ENCODE data around the gene TAAR9.
A peak's percentile ranks its signal among the peaks of the same experiment; 100 is the strongest.
"Not testable (repeated sequence)": the region's sequence is repeated elsewhere in the genome, so short reads cannot be mapped to it uniquely, and the experiment has no call there.

Gene TAAR9

DNA sequence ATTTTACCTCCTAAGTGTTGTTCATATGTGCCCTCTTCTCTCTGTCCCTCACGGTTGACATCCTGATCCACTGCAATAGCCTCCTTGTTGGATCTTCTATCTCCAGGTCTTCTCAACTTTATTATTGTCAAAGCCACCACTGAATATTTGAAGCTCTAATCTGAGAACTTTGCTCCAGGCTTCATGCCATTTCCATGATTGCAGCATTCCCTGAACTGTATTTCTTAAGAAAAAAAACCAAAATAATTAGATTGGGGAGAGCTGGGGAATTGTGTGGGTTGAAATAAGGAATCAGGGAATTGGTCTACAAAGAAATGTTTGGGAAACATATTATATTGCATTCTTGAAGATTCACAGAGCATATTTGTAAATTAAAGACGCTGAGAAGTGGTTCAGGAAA, 22.7 kb upstream of the TAAR9 start:
- DNase-seq (ENCODE audit: low read depth) = no peak

DNA sequence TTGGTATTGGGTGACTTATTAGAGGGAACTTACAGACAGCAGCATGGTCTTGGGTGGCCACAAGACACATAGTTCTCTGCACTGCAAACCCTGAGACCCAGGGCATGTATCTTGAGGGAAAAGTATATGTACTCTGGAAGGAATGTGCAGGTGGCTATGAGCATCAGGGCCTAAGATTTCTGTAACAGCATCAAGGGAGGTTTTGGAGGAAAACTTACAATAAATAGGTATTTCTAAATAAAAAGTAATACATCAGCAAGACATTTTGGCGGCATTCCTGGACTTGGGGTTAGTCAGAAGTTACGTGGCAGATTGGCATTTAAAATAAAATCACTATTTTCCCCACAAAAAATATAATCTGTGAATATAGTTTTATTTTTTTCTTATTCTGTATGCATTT, 17.1 kb upstream of the TAAR9 start:
- DNase-seq (ENCODE audit: low read depth) = no peak

DNA sequence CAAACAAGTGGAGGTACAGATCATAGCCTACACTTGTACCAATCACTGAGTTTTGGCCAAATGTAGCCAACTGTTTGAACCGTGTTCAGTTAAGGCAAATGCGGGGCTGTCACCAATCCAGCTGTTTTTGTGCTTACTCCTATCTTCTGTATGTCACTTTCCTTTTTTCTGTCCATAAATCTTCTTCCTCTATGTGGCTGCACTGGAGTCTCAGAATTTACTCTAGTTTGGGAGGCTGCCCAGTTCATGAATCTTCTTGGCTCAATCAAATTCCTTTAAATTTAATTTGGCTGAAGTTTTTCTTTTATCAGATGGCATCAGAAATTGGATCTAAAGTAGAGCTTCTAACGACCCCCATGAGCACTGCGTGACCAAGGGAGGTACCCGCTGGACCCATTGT, 13.4 kb upstream of the TAAR9 start:
- DNase-seq (ENCODE audit: low read depth) = no peak

GRCh38 chr6:132525866-132526265, 12.2 kb upstream of the TAAR9 start:
- DNase-seq (ENCODE audit: low read depth) = no peak

- DNase-seq (ENCODE audit: low read depth) = no peak
These were observed 11.6 kb upstream of the TAAR9 start for GRCh38 chr6:132526461-132526860.

GRCh38 chr6:132527791-132528190, 10.3 kb upstream of the TAAR9 start:
- DNase-seq (ENCODE audit: low read depth) = no peak

DNA sequence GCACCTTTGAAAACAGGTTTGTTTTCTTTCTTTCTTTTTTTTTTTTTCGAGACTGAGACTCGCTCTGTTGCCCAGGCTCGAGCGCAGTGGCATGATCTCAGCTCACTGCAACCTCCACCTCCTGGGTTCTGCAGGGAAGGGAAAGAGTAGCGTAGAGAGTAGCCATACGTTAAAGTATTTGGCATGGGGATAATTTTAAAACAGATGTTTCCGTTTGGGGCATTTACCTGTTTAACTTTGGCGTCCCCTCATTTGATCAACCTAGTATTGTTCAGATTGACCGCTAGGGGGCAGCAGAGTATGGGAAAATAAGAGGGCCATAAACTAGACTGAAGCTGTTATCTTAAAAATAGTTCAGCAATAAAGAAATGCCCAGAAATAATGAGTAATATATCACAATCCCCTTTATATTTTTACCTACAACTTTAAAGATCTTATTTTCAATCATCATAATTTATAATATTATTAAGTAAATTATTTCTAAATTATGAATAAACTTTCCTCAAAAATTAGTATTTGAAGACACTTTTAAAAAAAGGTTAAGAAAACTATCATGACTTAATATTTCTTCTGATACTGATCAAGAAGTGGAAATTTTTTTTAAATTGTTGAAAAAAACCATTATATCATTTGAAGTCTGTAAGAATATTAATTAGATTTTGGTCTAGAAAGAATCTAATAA, 7.6 kb upstream of the TAAR9 start:
- DNase-seq (ENCODE audit: low read depth) = peak; percentile 37

DNA sequence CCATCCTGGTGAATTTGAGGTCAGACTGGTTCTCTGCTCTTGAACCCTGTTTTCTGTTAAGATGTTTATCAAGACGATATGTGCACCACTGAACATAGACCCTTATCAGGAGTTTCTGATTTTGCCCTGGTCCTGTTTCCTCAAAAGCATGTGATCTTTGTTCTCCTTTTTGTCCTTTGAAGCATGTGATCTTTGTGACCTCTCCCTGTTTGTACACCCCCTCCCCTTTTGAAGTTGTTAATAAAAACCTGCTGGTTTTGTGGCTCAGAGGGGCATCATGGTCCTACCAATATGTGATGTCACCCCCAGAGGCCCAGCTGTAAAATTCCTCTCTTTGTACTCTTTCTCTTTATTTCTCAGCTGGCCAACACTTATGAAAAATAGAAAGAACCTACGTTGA, 3.5 kb upstream of the TAAR9 start:
- DNase-seq (ENCODE audit: low read depth) = not testable (repeated sequence)

GRCh38 chr6:132537145-132537544, 932 bp upstream of the TAAR9 start:
- no peak for DNase-seq (ENCODE audit: low read depth)

- DNase-seq (ENCODE audit: low read depth) = no peak
These were observed 6.7 kb downstream of the TAAR9 start for GRCh38 chr6:132544826-132545225.

DNA sequence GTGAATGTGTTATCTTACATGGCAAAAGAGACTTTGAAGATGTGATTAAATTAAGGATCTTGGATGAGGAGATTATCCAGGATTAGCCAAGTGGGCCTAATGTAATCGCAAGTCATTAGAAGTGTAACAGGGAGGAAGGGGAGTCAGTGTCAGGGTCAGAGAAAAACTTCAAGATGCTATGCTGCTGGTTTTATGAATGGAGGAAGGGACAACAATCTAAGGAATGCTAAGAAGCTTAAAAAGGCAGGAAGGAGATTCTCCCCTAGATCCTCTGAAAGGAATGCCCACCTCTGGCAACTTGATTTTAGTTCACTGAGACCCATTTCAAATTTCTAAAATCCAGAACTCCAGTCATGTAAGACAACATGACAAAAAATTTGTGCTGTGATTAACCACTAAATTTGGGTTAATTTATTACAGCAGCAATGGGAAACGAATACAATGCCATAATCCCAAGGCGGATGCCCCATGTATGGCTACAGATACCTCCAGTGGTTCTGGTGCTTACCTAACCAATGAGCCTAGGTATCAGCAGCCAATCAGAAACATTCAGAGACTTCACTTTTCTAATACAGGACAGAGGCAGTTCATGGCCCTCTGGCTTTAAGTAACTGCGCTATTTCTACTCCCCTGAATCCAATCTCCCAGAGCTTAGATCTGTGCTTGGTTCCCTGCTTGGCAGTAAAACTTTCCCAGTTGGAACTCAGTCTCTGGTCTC, 10.8 kb downstream of the TAAR9 start:
- DNase-seq (ENCODE audit: low read depth) = no peak

DNA sequence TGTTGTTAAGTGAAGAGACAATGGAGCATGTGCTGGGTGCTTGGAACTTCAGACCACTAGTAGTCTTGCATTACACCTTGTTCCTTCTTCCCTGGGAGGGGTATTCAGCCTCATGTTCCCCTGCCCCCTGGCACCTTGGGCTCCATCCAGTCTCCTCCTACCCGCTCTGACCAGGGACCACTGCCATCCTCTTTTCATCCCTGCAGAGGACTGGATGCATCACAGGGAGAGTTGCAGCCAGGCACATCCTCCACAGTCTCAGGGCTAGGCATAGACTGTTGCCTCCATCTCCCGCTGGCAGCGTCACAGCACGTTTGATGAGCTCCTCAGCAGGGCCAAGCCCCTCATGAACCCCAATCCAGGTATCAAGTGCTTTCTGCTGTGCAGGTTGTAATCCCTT, 13.1 kb downstream of the TAAR9 start:
- no peak for DNase-seq (ENCODE audit: low read depth)

DNA sequence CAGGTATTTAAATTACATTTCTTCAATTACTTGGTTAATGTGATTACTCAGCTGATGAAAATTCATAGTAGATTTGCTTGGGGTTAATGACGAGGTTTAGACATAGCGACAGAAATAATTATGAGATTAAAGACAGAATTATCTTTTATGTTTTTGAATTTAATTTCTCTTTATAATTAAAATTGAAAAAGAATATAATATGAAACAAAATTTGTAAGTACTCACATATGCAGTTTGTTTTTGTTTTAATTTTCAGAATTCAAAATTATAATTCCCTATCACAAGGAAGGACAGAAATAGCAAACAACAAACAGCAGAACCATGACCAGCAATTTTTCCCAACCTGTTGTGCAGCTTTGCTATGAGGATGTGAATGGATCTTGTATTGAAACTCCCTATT, 14.3 kb downstream of the TAAR9 start, which contains the start of gene TAAR8:
Gene TAAR8, plus strand, starts transcription at position 301 of the 400 bp plus-strand sequence. Its CDS starts 21 bp downstream, at position 322.
- DNase-seq (ENCODE audit: low read depth) = no peak

DNA sequence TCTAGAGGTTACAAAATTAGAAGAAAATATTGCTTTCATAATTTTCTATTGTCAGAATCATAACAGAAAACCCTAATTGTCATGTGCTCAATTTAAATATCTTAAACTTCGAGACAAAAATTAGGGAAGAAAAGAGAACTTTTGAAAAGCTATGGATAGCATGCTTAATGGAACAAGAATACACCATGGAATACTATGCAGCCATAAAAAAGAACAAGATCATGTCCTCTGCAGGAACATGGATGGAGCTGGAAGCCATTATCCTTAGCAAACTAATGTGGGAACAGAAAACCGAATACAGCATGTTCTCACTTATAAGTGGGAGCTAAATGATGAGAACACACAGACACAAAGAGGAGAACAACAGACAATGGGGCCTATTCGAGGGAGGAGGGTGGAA, 22.0 kb downstream of the TAAR9 start:
- DNase-seq (ENCODE audit: low read depth) = not testable (repeated sequence)

DNA sequence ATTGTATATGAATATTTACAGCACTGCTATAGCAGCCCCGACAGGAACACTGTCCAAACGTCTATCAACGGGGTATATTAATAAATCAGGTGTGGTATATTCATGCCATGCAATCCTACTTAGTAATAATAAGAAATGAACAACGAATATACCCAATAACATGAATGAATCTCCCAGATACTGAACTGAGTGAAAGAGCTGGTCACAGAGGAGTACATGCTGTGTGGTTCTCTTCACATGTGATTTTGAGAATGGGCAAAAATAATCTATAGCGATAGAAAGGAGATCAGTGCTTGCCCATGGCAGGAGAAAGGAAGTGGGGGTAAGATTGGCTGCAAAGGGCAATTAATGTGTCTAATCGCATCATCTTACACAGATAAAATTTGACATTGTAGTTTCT, 28.3 kb downstream of the TAAR9 start:
- DNase-seq (ENCODE audit: low read depth) = no peak

GRCh38 chr6:132567566-132567965, 29.5 kb downstream of the TAAR9 start:
- no peak for DNase-seq (ENCODE audit: low read depth)

DNA sequence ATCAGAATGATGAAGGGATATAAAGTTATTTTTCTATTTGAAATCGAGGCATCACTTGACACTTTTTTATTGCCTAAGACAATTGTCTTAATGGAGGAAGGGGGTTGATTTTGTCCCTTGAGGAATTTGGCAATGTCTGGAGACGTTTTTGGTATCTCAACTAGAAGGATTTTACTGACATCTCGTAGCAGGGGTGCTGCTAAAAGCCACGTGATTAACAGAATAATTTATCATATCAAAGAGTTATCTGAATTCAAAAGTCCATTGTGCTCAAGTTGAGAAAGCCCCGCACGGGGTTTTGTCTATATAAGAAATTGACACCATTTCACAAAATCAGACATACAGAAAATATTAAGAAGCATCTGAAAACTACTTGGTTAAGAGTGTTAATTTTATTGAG, 30.5 kb downstream of the TAAR9 start:
- no peak for DNase-seq (ENCODE audit: low read depth)

- DNase-seq (ENCODE audit: low read depth) = no peak
These were observed 31.1 kb downstream of the TAAR9 start for GRCh38 chr6:132569170-132569569.

DNA sequence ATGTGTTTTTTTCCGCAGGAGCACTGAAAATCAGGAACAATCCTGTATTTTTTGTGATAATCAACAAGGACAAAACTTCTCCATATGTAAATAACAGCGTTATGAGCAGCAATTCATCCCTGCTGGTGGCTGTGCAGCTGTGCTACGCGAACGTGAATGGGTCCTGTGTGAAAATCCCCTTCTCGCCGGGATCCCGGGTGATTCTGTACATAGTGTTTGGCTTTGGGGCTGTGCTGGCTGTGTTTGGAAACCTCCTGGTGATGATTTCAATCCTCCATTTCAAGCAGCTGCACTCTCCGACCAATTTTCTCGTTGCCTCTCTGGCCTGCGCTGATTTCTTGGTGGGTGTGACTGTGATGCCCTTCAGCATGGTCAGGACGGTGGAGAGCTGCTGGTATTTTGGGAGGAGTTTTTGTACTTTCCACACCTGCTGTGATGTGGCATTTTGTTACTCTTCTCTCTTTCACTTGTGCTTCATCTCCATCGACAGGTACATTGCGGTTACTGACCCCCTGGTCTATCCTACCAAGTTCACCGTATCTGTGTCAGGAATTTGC, 32.2 kb downstream of the TAAR9 start, which contains the start of gene TAAR6:
Gene TAAR6, plus strand, starts transcription at position 102 of the 557 bp plus-strand sequence. Its CDS starts 0 bp downstream, at position 102.
- no peak for DNase-seq (ENCODE audit: low read depth)

- DNase-seq (ENCODE audit: low read depth) = no peak
These were observed 33.7 kb downstream of the TAAR9 start for GRCh38 chr6:132571774-132572173.

DNA sequence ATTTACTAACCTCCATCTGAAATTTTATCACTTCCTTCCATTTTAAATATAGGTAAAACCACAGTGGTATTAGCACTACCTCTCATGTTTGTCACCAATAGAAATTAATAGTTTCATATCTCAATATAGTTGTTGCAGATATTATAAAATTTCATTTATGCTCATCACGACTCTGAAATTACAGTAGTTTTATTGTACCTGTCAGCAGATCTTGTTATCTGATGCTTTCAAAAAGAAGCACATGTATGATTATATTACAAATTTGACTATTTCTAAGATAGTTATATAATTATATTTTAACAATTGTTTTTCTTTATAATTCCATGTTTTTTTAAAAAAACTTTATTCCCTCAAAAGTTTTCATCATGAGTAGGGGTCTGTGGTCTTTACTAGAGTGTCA, 46.6 kb downstream of the TAAR9 start:
- DNase-seq (ENCODE audit: low read depth) = no peak

- no peak for DNase-seq (ENCODE audit: low read depth)
These were observed 49.3 kb downstream of the TAAR9 start for GRCh38 chr6:132587424-132587823.
